GM21381 (cell line): ENCODE results near the gene TREH.
"Not testable (repeated sequence)": the region's sequence is repeated elsewhere in the genome, so short reads cannot be mapped to it uniquely, and the experiment has no call there.

Experiments used
- ATAC-seq: cut with Tn5 transposase; IDR thresholded peaks from one replicate; pipeline ENCODE4 v1.9.1; 2021; ENCODE audit warnings: mild to moderate bottlenecking, moderate library complexity; ENCODE audit not compliant: unreplicated experiment

The TREH gene

GRCh38 chr11:118679483-118679882 is at the start of gene TREH:
Gene TREH, minus strand, starts transcription at chr11:118679650. Its CDS starts 23 bp downstream, at chr11:118679627.
- ATAC-seq: no peak

- not testable (repeated sequence) for ATAC-seq
These were observed 48.7 kb upstream of the TREH start for GRCh38 chr11:118728112-118728511.

- not testable (repeated sequence) for ATAC-seq
These were observed 48.2 kb upstream of the TREH start for GRCh38 chr11:118727721-118728066.

- ATAC-seq: not testable (repeated sequence)
These were observed 47.7 kb upstream of the TREH start for GRCh38 chr11:118727001-118727720.

- ATAC-seq: not testable (repeated sequence)
These were observed 42.1 kb upstream of the TREH start for GRCh38 chr11:118721478-118722015.

- ATAC-seq: not testable (repeated sequence)
These were observed 41.3 kb upstream of the TREH start for GRCh38 chr11:118720740-118721139.

GRCh38 chr11:118720078-118720477 is 40.6 kb upstream of the TREH start:
- ATAC-seq: not testable (repeated sequence)

GRCh38 chr11:118718562-118718961 is 39.1 kb upstream of the TREH start:
- ATAC-seq: not testable (repeated sequence)

- not testable (repeated sequence) for ATAC-seq
These were observed 38.3 kb upstream of the TREH start for GRCh38 chr11:118717733-118718132.

GRCh38 chr11:118717221-118717620 is 37.8 kb upstream of the TREH start:
- not testable (repeated sequence) for ATAC-seq

GRCh38 chr11:118715837-118716260 is 36.4 kb upstream of the TREH start:
- ATAC-seq: no peak

- ATAC-seq: no peak
These were observed 35.9 kb upstream of the TREH start for GRCh38 chr11:118715245-118715831.

- no peak for ATAC-seq
These were observed 35.4 kb upstream of the TREH start for GRCh38 chr11:118714816-118715215.

- ATAC-seq: not testable (repeated sequence)
These were observed 35.0 kb upstream of the TREH start for GRCh38 chr11:118714416-118714815.

GRCh38 chr11:118708296-118708695 is 28.8 kb upstream of the TREH start:
- no peak for ATAC-seq

- ATAC-seq: no peak
These were observed 27.0 kb upstream of the TREH start for GRCh38 chr11:118706546-118706825.

GRCh38 chr11:118705791-118706545 is 26.5 kb upstream of the TREH start:
- ATAC-seq: no peak

- ATAC-seq: no peak
These were observed 25.8 kb upstream of the TREH start for GRCh38 chr11:118705111-118705741.

GRCh38 chr11:118703563-118704106 is 24.2 kb upstream of the TREH start:
- ATAC-seq: no peak

GRCh38 chr11:118699506-118700220 is 20.2 kb upstream of the TREH start:
- ATAC-seq: no peak
